H1 (cell line): ENCODE measurements around the gene KCNMA1. TPM values are rescaled to one million over a fixed set of nuclear protein-coding genes. Genes with fewer than 3 reads are reported as not detected.

ENCODE experiments used
- CTCF ChIA-PET: fragments of 300-600 bp; sonication (Branson Sonifier 250); formaldehyde crosslinking; loops from one replicate; lab custom pipeline; 2021; ENCODE audit not compliant: partially characterized antibody; lab: Charles Lee
- POLR2A ChIA-PET: fragments of 300-600 bp; sonication (Branson Sonifier 250); formaldehyde crosslinking; loops from one replicate; lab custom pipeline; 2021; ENCODE audit warnings: inconsistent platforms; ENCODE audit not compliant: partially characterized antibody; lab: Charles Lee
- DNase-seq, 2 experiments: peaks; one replicate each; pipeline versions ENCODE4 v3.0.0 to v3.0.0-alpha.2; 2010 to 2022; ENCODE audit warnings: low spot score in 2 of 2, low read depth in 1 of 2, mixed read lengths in 1 of 2
- FAIRE-seq: peaks from 2 replicates; lab custom pipeline; 2011; peaks lifted over from hg19 to GRCh38; lab: Jason Lieb, UNC
- H2AFZ ChIP-seq: 2 replicates; pipeline ENCODE4 v1.8.1; 2012; ENCODE audit warnings: low read length, inconsistent platforms
- H2AK5ac ChIP-seq: 2 replicates; pipeline ENCODE4 v1.6.1; 2013; ENCODE audit warnings: low read depth, low read length
- H2BK120ac ChIP-seq: replicated peaks from 2 replicates; pipeline ENCODE3; 2013; ENCODE audit warnings: low read depth, low read length, inconsistent platforms
- H2BK12ac ChIP-seq: 2 replicates; pipeline ENCODE4 v1.6.1; 2013; ENCODE audit warnings: low read depth, low read length
- H2BK15ac ChIP-seq: 2 replicates; pipeline ENCODE4 v1.6.1; 2013; ENCODE audit warnings: low read length
- H2BK20ac ChIP-seq: 2 replicates; pipeline ENCODE4 v1.6.1; 2013; ENCODE audit warnings: low read length
- H2BK5ac ChIP-seq: 2 replicates; pipeline ENCODE4 v1.6.1; 2013; ENCODE audit warnings: low read depth, low read length
- H3K14ac ChIP-seq: 2 replicates; pipeline ENCODE4 v1.6.1; 2013; ENCODE audit warnings: inconsistent platforms; ENCODE audit not compliant: insufficient read length
- H3K18ac ChIP-seq: 2 replicates; pipeline ENCODE4 v1.6.1; 2013; ENCODE audit warnings: low read length; ENCODE audit errors: extremely low read depth
- H3K23ac ChIP-seq: 2 replicates; pipeline ENCODE4 v1.6.1; 2013; ENCODE audit warnings: inconsistent platforms; ENCODE audit not compliant: insufficient read length
- H3K23me2 ChIP-seq: 2 replicates; pipeline ENCODE4 v1.6.1; 2013; ENCODE audit warnings: low read depth, low read length
- H3K27ac ChIP-seq: 2 replicates; pipeline ENCODE4 v1.6.1; 2011; ENCODE audit warnings: low read depth, low read length, inconsistent platforms
- H3K27me3 ChIP-seq, 4 experiments: replicated peaks in 1 of 4; 1 replicate in 1 of 4; 2 replicates in 3 of 4; pipeline versions ENCODE4 v1.6.1 to v1.8.1; 2011 to 2013; ENCODE audit warnings: low read length in 3 of 4, mild to moderate bottlenecking in 3 of 4, inconsistent platforms in 2 of 4, mixed read lengths in 2 of 4, moderate library complexity in 1 of 4; ENCODE audit not compliant: control insufficient read depth in 3 of 4, insufficient read depth in 3 of 4; ENCODE audit errors: extremely low read depth in 1 of 4
- H3K36me3 ChIP-seq, 4 experiments: 2 replicates each; pipeline versions ENCODE4 v1.6.1 to v1.8.1; 2011 to 2013; ENCODE audit warnings: mild to moderate bottlenecking in 4 of 4, low read length in 3 of 4, moderate library complexity in 2 of 4, control low read depth in 1 of 4, inconsistent platforms in 1 of 4; ENCODE audit not compliant: insufficient read depth in 4 of 4, control insufficient read depth in 2 of 4
- H3K4ac ChIP-seq: replicated peaks from 2 replicates; pipeline ENCODE3; 2013; ENCODE audit warnings: low read length, low read depth, mixed read lengths, inconsistent platforms; ENCODE audit not compliant: insufficient read length
- H3K4me1 ChIP-seq, 4 experiments: replicated peaks in 1 of 4; 1 replicate in 1 of 4; 2 replicates in 3 of 4; pipeline versions ENCODE4 v1.6.1 to v1.8.1; 2011 to 2013; ENCODE audit warnings: low read length in 3 of 4, inconsistent platforms in 2 of 4, mixed read lengths in 1 of 4; ENCODE audit not compliant: insufficient read depth in 4 of 4, control insufficient read depth in 3 of 4
- H3K4me2 ChIP-seq, 2 experiments: 2 replicates each; pipeline versions ENCODE4 v1.6.1 to v1.8.1; 2011 to 2013; ENCODE audit warnings: low read depth in 2 of 2, low read length in 2 of 2, control low read depth in 1 of 2, inconsistent platforms in 1 of 2, mild to moderate bottlenecking in 1 of 2; ENCODE audit not compliant: insufficient read depth in 1 of 2
- H3K4me3 ChIP-seq, 4 experiments: fragments of 200-600, 300-600 bp in 1 of 4; sonication (generic), shearing (Covaris generic), sonication (Bioruptor Twin) in 1 of 4; 2 replicates each; pipeline versions ENCODE4 v1.5.1 to v1.8.1; 2011 to 2016; ENCODE audit warnings: low read length in 4 of 4, low read depth in 3 of 4, control low read depth in 2 of 4, inconsistent platforms in 2 of 4, mild to moderate bottlenecking in 2 of 4, mixed read lengths in 1 of 4, moderate library complexity in 1 of 4; ENCODE audit not compliant: insufficient read depth in 2 of 4; ENCODE audit errors: extremely low read depth in 1 of 4
- H3K56ac ChIP-seq: replicated peaks from 2 replicates; pipeline ENCODE3; 2013; ENCODE audit warnings: low read depth, mild to moderate bottlenecking, mixed read lengths, low read length, inconsistent platforms; ENCODE audit not compliant: insufficient read length
- H3K79me1 ChIP-seq: 2 replicates; pipeline ENCODE4 v1.6.1; 2013; ENCODE audit warnings: low read depth, low read length, control low read depth
- H3K79me2 ChIP-seq, 2 experiments: 2 replicates each; pipeline versions ENCODE4 v1.6.1 to v1.8.1; 2012 to 2013; ENCODE audit warnings: low read length in 2 of 2, mild to moderate bottlenecking in 2 of 2, inconsistent platforms in 1 of 2; ENCODE audit not compliant: insufficient read depth in 2 of 2, control insufficient read depth in 1 of 2
- H3K9ac ChIP-seq, 4 experiments: replicated peaks in 1 of 4; 1 replicate in 1 of 4; 2 replicates in 3 of 4; pipeline versions ENCODE4 v1.6.1 to v1.8.1; 2011 to 2013; ENCODE audit warnings: low read depth in 3 of 4, low read length in 3 of 4, control low read depth in 2 of 4, mild to moderate bottlenecking in 2 of 4, moderate library complexity in 2 of 4, inconsistent platforms in 1 of 4; ENCODE audit errors: extremely low read depth in 1 of 4
- H3K9me3 ChIP-seq, 2 experiments: 2 replicates each; pipeline versions ENCODE4 v1.6.1 to v1.8.1; 2012 to 2013; ENCODE audit warnings: mild to moderate bottlenecking in 2 of 2, moderate library complexity in 2 of 2, control low read depth in 1 of 2, inconsistent platforms in 1 of 2, low read depth in 1 of 2, low read length in 1 of 2, mixed read lengths in 1 of 2; ENCODE audit not compliant: insufficient read depth in 2 of 2
- H4K20me1 ChIP-seq, 2 experiments: replicated peaks in 1 of 2; 2 replicates each; pipeline versions ENCODE3 to v1.8.1; 2011 to 2013; ENCODE audit warnings: inconsistent platforms in 2 of 2, low read length in 2 of 2, mild to moderate bottlenecking in 1 of 2; ENCODE audit not compliant: insufficient read depth in 2 of 2, control insufficient read depth in 1 of 2
- H4K5ac ChIP-seq: 2 replicates; pipeline ENCODE4 v1.6.1; 2013; ENCODE audit warnings: low read length, low read depth, mixed read lengths, inconsistent platforms; ENCODE audit not compliant: insufficient read length
- H4K8ac ChIP-seq: 2 replicates; pipeline ENCODE4 v1.8.0; 2013; ENCODE audit warnings: mild to moderate bottlenecking, moderate library complexity, low read length, inconsistent platforms; ENCODE audit not compliant: insufficient read depth; ENCODE audit errors: extremely low read depth
- H4K91ac ChIP-seq: replicated peaks from 2 replicates; pipeline ENCODE3; 2013; ENCODE audit warnings: low read length, mixed read lengths, inconsistent platforms; ENCODE audit not compliant: insufficient read length
- EGR1 ChIP-seq: IDR thresholded peaks from 2 replicates; pipeline ENCODE4 v1.6.1; 2011; ENCODE audit warnings: low read depth, low read length, borderline replicate concordance
- FOSL1 ChIP-seq: IDR thresholded peaks from 2 replicates; pipeline ENCODE4 v1.6.1; 2011; ENCODE audit warnings: mild to moderate bottlenecking, low read depth, low read length, moderate library complexity; ENCODE audit not compliant: insufficient read depth
- POLR2AphosphoS5 ChIP-seq: IDR thresholded peaks from 2 replicates; pipeline ENCODE4 v1.6.1; 2011; ENCODE audit warnings: low read depth, low read length
- POU5F1 ChIP-seq: IDR thresholded peaks from 2 replicates; pipeline ENCODE4 v1.6.1; 2011; ENCODE audit warnings: low read depth, mild to moderate bottlenecking, low read length, moderate library complexity
- RNF2 ChIP-seq: fragments of 200-900, 300-1000 bp; sonication (generic); IDR thresholded peaks from 2 replicates; pipeline ENCODE4 v1.7.1; 2016; ENCODE audit warnings: borderline replicate concordance, low read depth, mild to moderate bottlenecking, antibody characterized with exemption, low read length; ENCODE audit not compliant: poor library complexity, severe bottlenecking; ENCODE audit errors: missing control alignments
- RXRA ChIP-seq: IDR thresholded peaks from 2 replicates; pipeline ENCODE4 v1.6.1; 2011; ENCODE audit warnings: low read depth, mild to moderate bottlenecking, low read length, moderate library complexity; ENCODE audit not compliant: insufficient read depth
- WGBS, 2 experiments: shearing (Covaris generic) in 1 of 2; methylation state at CpG; one replicate each; pipeline versions ENCODE4 v1.1.6 to v1.1.7; 2013 to 2015; ENCODE audit warnings: low lambda C conversion rate in 2 of 2, mixed read lengths in 2 of 2, inconsistent platforms in 1 of 2, low coverage in 1 of 2, missing lambda C conversion rate in 1 of 2; ENCODE audit not compliant: insufficient replicate concordance in 2 of 2, insufficient coverage in 1 of 2, insufficient read length in 1 of 2; ENCODE audit errors: extremely low coverage in 1 of 2, missing lambda C conversion rate in 1 of 2; 5-methylcytosine and 5-hydroxymethylcytosine counted together
- polyA plus RNA-seq, 7 experiments: library from polyadenylated mRNA; depleted of rRNA in 3 of 7; stranded (reverse) in 5 of 7; unstranded in 2 of 7; fragments of >200 nt in 5 of 7; fragments of 200-250 nt in 2 of 7; gene quantifications; 1 replicate in 5 of 7; 2 replicates in 1 of 7; 4 replicates in 1 of 7; pipeline versions ENCODE4 v1.2.1 to v1.2.3, GENCODE V29; 2011 to 2013; ENCODE audit warnings: missing spikeins in 2 of 7, mixed read lengths in 2 of 7
- total RNA-seq: library from RNA; stranded (reverse); fragmentation: NEBNext Ultra II Directional; extraction: Animal tissue kit (Norgen Biotek cat#: 25700); gene quantifications from 2 replicates; pipeline ENCODE4 v1.2.1, GENCODE V29; 2021
- TF ChIP-seq, protein P1 (sequence below), 3 experiments: IDR thresholded peaks; 1 replicate in 2 of 3; 2 replicates in 1 of 3; pipeline versions ENCODE4 v1.5.1 to v1.6.1; 2011; ENCODE audit warnings: low read length in 3 of 3, mild to moderate bottlenecking in 3 of 3, inconsistent platforms in 2 of 3, low read depth in 1 of 3, moderate library complexity in 1 of 3; ENCODE audit not compliant: insufficient read depth in 1 of 3; ENCODE audit errors: control extremely low read depth in 1 of 3

The KCNMA1 gene
- total and polyA plus RNA-seq, 2 of the 8 experiments (the other 6 are each of a cell fraction or from before 2014, with no cell fraction given), result 10.2 to 11.1 TPM

DNA sequence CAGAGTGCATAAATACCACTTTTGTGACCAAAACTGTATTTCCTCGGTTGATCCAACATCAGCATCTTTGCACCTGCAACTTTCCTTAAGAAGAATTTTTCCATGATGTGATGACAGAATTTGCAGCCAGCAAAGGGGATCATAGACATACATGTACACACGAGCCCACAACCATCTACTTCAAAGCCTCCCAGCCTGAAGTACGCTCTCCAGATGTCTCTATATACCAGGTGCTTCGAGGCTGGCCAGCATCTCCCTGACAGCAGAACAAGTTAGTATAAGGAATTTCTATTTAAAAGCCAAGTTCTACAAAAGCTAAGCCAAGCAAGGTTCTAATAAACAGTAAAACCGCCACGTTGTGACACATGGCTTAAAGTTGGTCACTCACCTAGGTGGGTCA, 328.5 kb downstream of the KCNMA1 start:
- Histone ChIP-seq H3K9ac (no peak overlapping the region), H3K56ac (no peak overlapping the region), H3K23ac (no peak overlapping the region), H4K91ac (no peak overlapping the region), H4K5ac (no peak overlapping the region), H4K8ac (no peak overlapping the region), H4K20me1 (no peaks in the 10 kb centered on the region), H3K27me3 (no peaks in the 10 kb centered on the region), H2BK120ac (no peak overlapping the region), H3K4me3 (no peak overlapping the region), H2AK5ac (no peak overlapping the region), H2BK12ac (no peak overlapping the region), H3K23me2 (no peaks in the 10 kb centered on the region), H3K79me1 (no peaks in the 10 kb centered on the region), H2BK15ac (no peak overlapping the region), H3K4ac (no peak overlapping the region), H3K18ac (no peak overlapping the region), H2AFZ (no peak overlapping the region), H3K4me1 (peaks cover 0 to 4% (median under 1%) of the 10 kb centered on the region in 4 experiments; a peak in 3 of 7 replicates), H3K14ac (no peak overlapping the region), H3K27ac (no peak overlapping the region), H3K4me2 (no peak overlapping the region), H3K9me3 (no peaks in the 10 kb centered on the region), H3K79me2 (no peaks in the 10 kb centered on the region), H2BK5ac (no peak overlapping the region), H2BK20ac (no peak overlapping the region), H3K36me3 (no peaks in the 10 kb centered on the region)
- 91% methylated on average over 6 of the region's 6 CpGs; no CpG with 5 or more reads in 1 of the 2 experiments for WGBS, 2 experiments
- DNase-seq (no peak), FAIRE-seq (no peak)
- CTCF ChIA-PET, result interaction anchor here (0.9 to 1.6 kb wide), 2 partner anchors 12 kb away, joined by 3 to 5 read pairs; no protein-coding TSS in a partner anchor
- POLR2A ChIA-PET, result no interaction called here
- TF ChIP-seq RXRA (no peak), POU5F1 (no peak), RNF2 (no peak), FOSL1 (no peak), EGR1 (no peak), POLR2AphosphoS5 (no peak)
- TF ChIP-seq, protein P1, sequence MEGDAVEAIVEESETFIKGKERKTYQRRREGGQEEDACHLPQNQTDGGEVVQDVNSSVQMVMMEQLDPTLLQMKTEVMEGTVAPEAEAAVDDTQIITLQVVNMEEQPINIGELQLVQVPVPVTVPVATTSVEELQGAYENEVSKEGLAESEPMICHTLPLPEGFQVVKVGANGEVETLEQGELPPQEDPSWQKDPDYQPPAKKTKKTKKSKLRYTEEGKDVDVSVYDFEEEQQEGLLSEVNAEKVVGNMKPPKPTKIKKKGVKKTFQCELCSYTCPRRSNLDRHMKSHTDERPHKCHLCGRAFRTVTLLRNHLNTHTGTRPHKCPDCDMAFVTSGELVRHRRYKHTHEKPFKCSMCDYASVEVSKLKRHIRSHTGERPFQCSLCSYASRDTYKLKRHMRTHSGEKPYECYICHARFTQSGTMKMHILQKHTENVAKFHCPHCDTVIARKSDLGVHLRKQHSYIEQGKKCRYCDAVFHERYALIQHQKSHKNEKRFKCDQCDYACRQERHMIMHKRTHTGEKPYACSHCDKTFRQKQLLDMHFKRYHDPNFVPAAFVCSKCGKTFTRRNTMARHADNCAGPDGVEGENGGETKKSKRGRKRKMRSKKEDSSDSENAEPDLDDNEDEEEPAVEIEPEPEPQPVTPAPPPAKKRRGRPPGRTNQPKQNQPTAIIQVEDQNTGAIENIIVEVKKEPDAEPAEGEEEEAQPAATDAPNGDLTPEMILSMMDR (IDR thresholded peaks at IDR 0.05; ENCODE audit: control extremely low read depth in 1 of 3, insufficient read depth in 1 of 3, low read depth in 1 of 3, low read length in 3 of 3), result no peak
